OCI-LY1 (cell line): Measurements from ENCODE around the gene CSNK1D.

Source experiments
- EZH2 ChIP-seq: fragments of 200-600 bp; sonication (generic), shearing (Covaris generic); IDR thresholded peaks from 2 replicates; pipeline ENCODE4 v1.8.0; 2017; ENCODE audit warnings: borderline replicate concordance, mixed run types, mild to moderate bottlenecking, antibody characterized with exemption, low read length, moderate library complexity, mixed read lengths
- TF ChIP-seq, protein P1 (sequence below): fragments of 200-600 bp; sonication (generic), shearing (Covaris generic); IDR thresholded peaks from 2 replicates; pipeline ENCODE4 v1.5.1; 2017; ENCODE audit warnings: mild to moderate bottlenecking, antibody characterized with exemption, low read length, moderate library complexity, mixed read lengths

DNA sequence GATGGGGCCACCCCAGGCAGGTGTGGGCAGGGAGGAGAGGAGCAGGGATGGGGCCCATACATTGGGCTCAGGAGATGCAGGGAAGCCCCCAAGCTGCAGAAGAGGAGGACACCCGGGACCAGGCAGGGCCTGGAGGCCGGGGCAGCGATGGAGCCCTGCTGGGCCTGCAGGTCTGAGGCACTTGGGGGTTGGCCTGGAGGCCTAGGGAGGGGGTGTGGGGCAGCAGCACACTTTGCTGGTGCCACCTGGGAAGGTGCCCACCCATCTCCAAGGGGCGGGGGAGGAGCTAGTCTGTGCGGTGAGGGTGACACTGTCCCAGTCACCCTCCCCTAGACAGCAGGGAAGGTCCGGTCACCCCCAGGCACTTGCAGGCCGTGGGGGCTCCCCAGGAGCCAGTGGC, 54.4 kb downstream of the CSNK1D start:
- TF ChIP-seq, protein P1, sequence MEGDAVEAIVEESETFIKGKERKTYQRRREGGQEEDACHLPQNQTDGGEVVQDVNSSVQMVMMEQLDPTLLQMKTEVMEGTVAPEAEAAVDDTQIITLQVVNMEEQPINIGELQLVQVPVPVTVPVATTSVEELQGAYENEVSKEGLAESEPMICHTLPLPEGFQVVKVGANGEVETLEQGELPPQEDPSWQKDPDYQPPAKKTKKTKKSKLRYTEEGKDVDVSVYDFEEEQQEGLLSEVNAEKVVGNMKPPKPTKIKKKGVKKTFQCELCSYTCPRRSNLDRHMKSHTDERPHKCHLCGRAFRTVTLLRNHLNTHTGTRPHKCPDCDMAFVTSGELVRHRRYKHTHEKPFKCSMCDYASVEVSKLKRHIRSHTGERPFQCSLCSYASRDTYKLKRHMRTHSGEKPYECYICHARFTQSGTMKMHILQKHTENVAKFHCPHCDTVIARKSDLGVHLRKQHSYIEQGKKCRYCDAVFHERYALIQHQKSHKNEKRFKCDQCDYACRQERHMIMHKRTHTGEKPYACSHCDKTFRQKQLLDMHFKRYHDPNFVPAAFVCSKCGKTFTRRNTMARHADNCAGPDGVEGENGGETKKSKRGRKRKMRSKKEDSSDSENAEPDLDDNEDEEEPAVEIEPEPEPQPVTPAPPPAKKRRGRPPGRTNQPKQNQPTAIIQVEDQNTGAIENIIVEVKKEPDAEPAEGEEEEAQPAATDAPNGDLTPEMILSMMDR, result no peak
- no peak for TF ChIP-seq EZH2
